Tibial artery (tissue), 4 donors: ENCODE data around the gene NTHL1.

Experiments
- DNase-seq, 2 donors: peaks; one replicate each; pipeline ENCODE4 v3.0.0-alpha.2; 2019
- H3K27ac ChIP-seq, 2 donors: fragments of 200-600 bp; sonication (generic) in 1 of 2; 1 replicate in 1 of 2; 2 replicates in 1 of 2; pipeline ENCODE4 v1.5.1; 2018 to 2019; ENCODE audit warnings: mild to moderate bottlenecking in 1 of 2
- H3K27me3 ChIP-seq, 2 donors: fragments of 200-600 bp; sonication (generic) in 1 of 2; one replicate each; pipeline versions ENCODE4 v1.5.1 to v1.6.0; 2016 to 2019
- H3K36me3 ChIP-seq, 3 donors: fragments of 200-600 bp; sonication (generic) in 2 of 3; one replicate each; pipeline ENCODE4 v1.5.1; 2016 to 2019; ENCODE audit warnings: mild to moderate bottlenecking in 2 of 3
- H3K4me1 ChIP-seq, 4 donors: fragments of 200-600 bp; sonication (generic) in 2 of 4; 1 replicate in 3 of 4; 2 replicates in 1 of 4; pipeline ENCODE4 v1.5.1; 2016 to 2019
- H3K4me3 ChIP-seq, 2 donors: fragments of 200-600 bp; sonication (generic) in 1 of 2; 1 replicate in 1 of 2; 2 replicates in 1 of 2; pipeline ENCODE4 v1.5.1; 2018 to 2019; ENCODE audit warnings: mild to moderate bottlenecking in 2 of 2
- H3K9me3 ChIP-seq, 3 donors: fragments of 200-600 bp; sonication (generic) in 1 of 3; one replicate each; pipeline ENCODE4 v1.5.1; 2016 to 2019
- intact Hi-C: fragments of 100-400 bp; cut with DNase I; formaldehyde crosslinking; loops from one replicate; pipeline ENCODE4 v1.15.0; 2023; ENCODE audit warnings: low total_unique reads
- TF ChIP-seq, protein P1 (sequence below), 2 experiments: fragments of 200-600 bp in 1 of 2; fragments of 450-650 bp in 1 of 2; IDR thresholded peaks; one replicate each; pipeline ENCODE4 v1.5.1; 2017 to 2019; ENCODE audit warnings: antibody characterized with exemption in 2 of 2, mild to moderate bottlenecking in 1 of 2, moderate library complexity in 1 of 2

Gene NTHL1

DNA sequence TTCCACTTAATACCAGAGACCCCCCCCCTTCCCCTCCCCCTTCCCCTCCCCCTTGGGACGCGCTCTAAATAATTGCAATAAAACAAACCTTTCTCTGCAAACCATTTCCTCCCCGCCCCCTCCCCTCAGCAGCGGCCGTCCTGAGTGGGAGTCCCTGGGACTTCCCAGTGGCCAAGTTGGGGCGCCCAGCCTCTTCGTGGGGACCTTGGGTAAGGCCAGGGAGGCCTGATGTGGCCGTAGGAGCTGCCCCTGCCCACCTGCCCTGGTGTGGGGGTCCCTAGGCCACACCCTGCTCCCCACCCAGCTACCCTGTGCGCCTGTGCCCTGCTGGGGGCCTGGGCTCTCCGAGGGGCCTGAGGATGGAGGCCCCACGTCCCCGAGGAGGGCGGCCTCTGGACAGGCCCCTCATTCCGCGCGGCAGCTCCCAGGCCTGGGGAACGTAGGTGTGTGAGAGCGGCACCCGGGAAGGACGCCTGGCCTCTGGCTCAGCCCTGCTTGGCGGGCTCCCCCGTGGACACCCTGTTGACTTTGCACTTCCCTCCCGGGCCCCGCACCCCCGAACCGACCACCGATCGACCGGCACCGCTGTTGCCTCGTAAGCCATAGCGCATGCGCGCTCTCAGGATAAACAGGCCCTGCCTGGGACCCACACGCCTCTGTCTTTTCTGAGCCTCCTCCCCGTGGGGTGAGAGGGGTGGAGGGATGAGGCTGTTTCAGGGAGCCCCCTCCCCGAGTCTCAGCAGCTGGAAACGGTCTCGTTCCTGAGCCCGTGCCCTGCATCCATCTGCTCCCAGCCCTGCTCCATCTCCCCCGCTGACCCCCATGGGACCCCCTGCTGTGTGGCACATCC is 9.0 kb downstream of the NTHL1 start:
- TF ChIP-seq, protein P1, sequence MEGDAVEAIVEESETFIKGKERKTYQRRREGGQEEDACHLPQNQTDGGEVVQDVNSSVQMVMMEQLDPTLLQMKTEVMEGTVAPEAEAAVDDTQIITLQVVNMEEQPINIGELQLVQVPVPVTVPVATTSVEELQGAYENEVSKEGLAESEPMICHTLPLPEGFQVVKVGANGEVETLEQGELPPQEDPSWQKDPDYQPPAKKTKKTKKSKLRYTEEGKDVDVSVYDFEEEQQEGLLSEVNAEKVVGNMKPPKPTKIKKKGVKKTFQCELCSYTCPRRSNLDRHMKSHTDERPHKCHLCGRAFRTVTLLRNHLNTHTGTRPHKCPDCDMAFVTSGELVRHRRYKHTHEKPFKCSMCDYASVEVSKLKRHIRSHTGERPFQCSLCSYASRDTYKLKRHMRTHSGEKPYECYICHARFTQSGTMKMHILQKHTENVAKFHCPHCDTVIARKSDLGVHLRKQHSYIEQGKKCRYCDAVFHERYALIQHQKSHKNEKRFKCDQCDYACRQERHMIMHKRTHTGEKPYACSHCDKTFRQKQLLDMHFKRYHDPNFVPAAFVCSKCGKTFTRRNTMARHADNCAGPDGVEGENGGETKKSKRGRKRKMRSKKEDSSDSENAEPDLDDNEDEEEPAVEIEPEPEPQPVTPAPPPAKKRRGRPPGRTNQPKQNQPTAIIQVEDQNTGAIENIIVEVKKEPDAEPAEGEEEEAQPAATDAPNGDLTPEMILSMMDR (IDR thresholded peaks at IDR 0.05), result no peak
- no peak for DNase-seq
- Histone ChIP-seq H3K27ac (peak overlapping the region; percentile 96 to 98), H3K4me1 (peaks cover 6 to 83% (median 64%) of the 10 kb centered on the region in 4 donors), H3K4me3 (no peak overlapping the region), H3K36me3 (peaks cover 0 to 31% (median 15%) of the 10 kb centered on the region in 3 donors), H3K27me3 (no peaks in the 10 kb centered on the region), H3K9me3 (no peaks in the 10 kb centered on the region)
- intact Hi-C loops, result no loop called here

DNA sequence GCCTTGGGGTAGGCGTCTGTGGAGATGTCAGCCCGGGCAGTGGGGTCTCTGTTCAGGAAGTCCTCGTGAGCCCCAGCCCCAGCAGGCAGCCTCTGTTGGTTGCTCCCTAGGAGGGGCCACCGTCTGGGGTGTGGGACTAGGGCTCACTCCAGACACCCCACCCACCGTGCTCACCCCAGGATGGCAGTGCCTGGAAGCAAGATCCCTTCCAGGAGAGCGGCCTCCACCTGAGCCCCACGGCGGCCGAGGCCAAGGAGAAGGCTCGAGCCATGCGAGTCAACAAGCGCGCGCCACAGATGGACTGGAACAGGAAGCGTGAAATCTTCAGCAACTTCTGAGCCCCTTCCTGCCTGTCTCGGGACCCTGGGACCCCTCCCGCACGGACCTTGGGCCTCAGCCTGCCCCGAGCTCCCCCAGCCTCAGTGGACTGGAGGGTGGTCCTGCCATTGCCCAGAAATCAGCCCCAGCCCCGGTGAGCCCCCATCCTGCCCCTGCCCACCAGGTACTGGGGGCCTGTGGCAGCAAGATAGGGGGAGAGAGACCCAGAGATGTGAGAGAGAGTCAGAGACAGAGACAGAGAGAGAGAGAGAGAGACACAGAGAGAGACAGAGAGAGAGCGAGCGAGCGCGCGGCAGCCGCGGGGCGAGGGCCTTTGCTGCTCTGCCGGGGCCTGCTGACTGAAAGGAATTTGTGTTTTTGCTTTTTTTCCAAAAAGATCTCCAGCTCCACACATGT is 9.8 kb downstream of the NTHL1 start:
- intact Hi-C loops, result no loop called here
- no peaks in the 10 kb centered on the region for H3K9me3 ChIP-seq
- TF ChIP-seq, protein P1 (IDR thresholded peaks at IDR 0.05), result no peak
- peak overlapping the region; percentile 96 to 98 for H3K27ac ChIP-seq
- no peaks in the 10 kb centered on the region for H3K27me3 ChIP-seq
- no peak for DNase-seq
- peaks cover 0 to 24% (median 15%) of the 10 kb centered on the region in 3 donors for H3K36me3 ChIP-seq
- H3K4me1 ChIP-seq, result peaks cover 6 to 83% (median 68%) of the 10 kb centered on the region in 4 donors
- no peak overlapping the region for H3K4me3 ChIP-seq

DNA sequence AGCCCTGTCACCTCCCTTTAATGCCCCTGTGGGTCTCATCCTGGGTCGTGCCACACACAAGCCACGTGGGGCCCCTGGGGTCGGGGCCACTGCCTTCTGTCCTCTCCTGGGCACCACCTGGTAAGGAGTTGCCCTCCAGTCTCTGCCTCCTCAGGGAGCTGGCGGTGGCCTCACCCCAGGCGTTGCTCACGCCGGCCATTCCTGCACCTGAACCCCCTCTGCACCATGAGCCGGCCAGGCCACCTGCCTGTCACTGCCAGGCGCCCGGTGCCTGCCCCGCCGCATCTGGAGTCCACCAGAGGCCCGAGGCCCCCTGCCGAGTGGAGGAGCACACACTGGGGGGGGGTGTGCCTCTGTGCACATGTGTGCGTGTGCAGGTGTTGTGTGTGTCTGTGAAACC is 10.5 kb downstream of the NTHL1 start:
- Histone ChIP-seq H3K27me3 (no peaks in the 10 kb centered on the region), H3K9me3 (no peaks in the 10 kb centered on the region), H3K4me1 (peaks cover 6 to 88% (median 74%) of the 10 kb centered on the region in 4 donors), H3K36me3 (peaks cover 0 to 24% (median 15%) of the 10 kb centered on the region in 3 donors), H3K27ac (peak overlapping the region; percentile 96 to 98), H3K4me3 (no peak overlapping the region)
- DNase-seq, result no peak
- intact Hi-C loops, result no loop called here
- TF ChIP-seq, protein P1 (IDR thresholded peaks at IDR 0.05), result no peak

DNA sequence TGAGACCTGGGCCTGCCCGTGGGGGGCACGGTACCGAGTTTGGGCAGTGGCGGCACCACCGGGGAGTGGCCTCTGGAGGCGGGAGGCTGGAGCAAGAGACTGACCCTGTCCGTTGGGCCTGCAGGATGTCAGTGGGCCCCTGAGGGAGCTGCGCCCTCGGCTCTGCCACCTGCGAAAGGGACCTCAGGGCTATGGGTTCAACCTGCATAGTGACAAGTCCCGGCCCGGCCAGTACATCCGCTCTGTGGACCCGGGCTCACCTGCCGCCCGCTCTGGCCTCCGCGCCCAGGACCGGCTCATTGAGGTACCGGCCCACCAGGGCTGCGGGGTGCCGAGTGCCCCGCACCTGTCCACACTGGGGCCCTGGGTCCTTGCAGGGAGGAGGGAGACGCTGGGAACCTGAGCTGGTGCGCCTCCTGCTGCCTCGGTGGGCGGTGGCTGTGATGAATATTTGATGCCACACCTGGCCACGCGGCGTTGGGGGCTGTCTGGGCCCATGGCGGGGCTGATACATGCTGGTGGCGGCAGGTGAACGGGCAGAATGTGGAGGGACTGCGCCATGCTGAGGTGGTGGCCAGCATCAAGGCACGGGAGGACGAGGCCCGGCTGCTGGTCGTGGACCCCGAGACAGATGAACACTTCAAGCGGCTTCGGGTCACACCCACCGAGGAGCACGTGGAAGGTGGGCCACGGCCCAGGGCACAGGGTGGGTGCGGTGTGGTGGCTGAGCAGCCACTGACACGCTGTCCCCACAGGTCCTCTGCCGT is 11.3 kb downstream of the NTHL1 start:
- TF ChIP-seq, protein P1 (IDR thresholded peaks at IDR 0.05), result no peak
- no peaks in the 10 kb centered on the region for H3K27me3 ChIP-seq
- H3K27ac ChIP-seq, result peak overlapping the region; percentile 96 to 98
- no peaks in the 10 kb centered on the region for H3K9me3 ChIP-seq
- H3K36me3 ChIP-seq, result peaks cover 0 to 24% (median 15%) of the 10 kb centered on the region in 3 donors
- intact Hi-C loops, result no loop called here
- peak overlapping the region; percentile 28 to 59 for H3K4me3 ChIP-seq
- DNase-seq, result no peak
- H3K4me1 ChIP-seq, result peaks cover 6 to 92% (median 75%) of the 10 kb centered on the region in 4 donors

DNA sequence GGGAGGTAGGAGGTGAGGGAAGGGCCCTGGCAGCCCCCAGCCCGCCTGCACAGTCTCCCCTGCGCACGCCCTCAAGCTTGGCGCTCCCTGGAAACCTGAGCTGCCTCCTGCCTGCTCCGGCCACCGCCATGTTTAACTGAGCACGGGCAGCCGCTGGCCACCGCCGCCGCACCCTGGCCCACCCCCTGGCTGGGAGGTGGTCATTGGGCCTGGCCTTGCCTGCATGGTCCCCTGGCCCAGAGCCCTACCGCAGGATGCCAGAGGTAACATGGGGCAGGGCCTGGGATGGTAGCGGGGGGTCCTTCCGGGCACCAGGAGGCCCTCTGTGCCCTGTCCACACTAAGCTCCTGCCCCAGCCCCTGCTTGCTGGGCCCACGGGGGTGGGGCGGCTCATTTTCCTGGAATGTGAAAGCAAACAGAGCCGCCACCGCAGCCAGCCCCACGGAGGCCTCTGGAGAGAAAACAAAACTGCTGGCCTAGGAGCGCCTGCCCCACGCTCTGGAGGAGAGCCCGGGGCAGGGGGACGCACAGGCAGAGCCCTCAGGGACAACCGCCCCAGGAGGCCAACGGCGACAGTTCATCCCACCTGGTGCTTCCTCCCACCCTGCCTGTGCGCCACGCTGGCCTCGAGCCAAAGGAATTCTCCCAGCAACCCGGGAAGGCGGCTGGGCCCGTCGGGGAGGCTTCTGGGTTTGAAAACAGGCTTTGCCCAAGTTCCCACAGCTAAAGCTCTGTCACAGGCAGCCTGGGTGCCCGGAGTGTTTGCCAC is 12.0 kb downstream of the NTHL1 start:
- Histone ChIP-seq H3K9me3 (no peaks in the 10 kb centered on the region), H3K36me3 (peaks cover 0 to 24% (median 15%) of the 10 kb centered on the region in 3 donors), H3K4me3 (peak overlapping the region; percentile 28 to 59), H3K27me3 (no peaks in the 10 kb centered on the region), H3K4me1 (peaks cover 6 to 94% (median 78%) of the 10 kb centered on the region in 4 donors), H3K27ac (peak overlapping the region; percentile 96 to 98)
- DNase-seq, result peak; percentile 73 to 90
- intact Hi-C loops, result no loop called here
- TF ChIP-seq, protein P1 (IDR thresholded peaks at IDR 0.05), result no peak
